ENCODE data around the gene TBXAS1. TPM values are rescaled to one million over a fixed set of nuclear protein-coding genes. Genes with fewer than 3 reads are reported as not detected.

The TBXAS1 gene
- total and polyA plus RNA-seq, 2 of the 8 experiments (the other 6 are each of a cell fraction or from before 2014, with no cell fraction given): 0.86 to 2.1 TPM

GRCh38 chr7:139870380-139870779, 41.3 kb downstream of the TBXAS1 start (continued):
- TF ChIP-seq CHD7 (IDR thresholded peaks at IDR 0.05; ENCODE audit: insufficient replicate concordance, low read length) (no peak), YY1 (IDR thresholded peaks at IDR 0.05; ENCODE audit: low read depth, low read length) (no peak), CHD2 (IDR thresholded peaks at IDR 0.05; ENCODE audit: low read length) (no peak), KDM1A (IDR thresholded peaks at IDR 0.05; ENCODE audit: borderline replicate concordance, low read length) (no peak), HDAC6 (IDR thresholded peaks at IDR 0.05; ENCODE audit: low read depth, low read length) (no peak), RNF2 (IDR thresholded peaks at IDR 0.05; ENCODE audit: borderline replicate concordance, low read depth, low read length, missing control alignments, poor library complexity, severe bottlenecking) (no peak), BCL11A (IDR thresholded peaks at IDR 0.05; ENCODE audit: low read depth in 2 of 2, low read length in 2 of 2) (no peak), POU5F1 (IDR thresholded peaks at IDR 0.05; ENCODE audit: low read depth, low read length) (no peak)

Data from H1 (cell line).